ENCODE measurements around the gene CPE. TPM values are rescaled to one million over a fixed set of nuclear protein-coding genes. Genes with fewer than 3 reads are reported as not detected.

Gene CPE
- total and polyA plus RNA-seq, 10 of the 15 experiments (the other 5 are each of a cell fraction or from before 2014, with no cell fraction given), result 0.05 to 0.14 TPM; not detected in 8

DNA sequence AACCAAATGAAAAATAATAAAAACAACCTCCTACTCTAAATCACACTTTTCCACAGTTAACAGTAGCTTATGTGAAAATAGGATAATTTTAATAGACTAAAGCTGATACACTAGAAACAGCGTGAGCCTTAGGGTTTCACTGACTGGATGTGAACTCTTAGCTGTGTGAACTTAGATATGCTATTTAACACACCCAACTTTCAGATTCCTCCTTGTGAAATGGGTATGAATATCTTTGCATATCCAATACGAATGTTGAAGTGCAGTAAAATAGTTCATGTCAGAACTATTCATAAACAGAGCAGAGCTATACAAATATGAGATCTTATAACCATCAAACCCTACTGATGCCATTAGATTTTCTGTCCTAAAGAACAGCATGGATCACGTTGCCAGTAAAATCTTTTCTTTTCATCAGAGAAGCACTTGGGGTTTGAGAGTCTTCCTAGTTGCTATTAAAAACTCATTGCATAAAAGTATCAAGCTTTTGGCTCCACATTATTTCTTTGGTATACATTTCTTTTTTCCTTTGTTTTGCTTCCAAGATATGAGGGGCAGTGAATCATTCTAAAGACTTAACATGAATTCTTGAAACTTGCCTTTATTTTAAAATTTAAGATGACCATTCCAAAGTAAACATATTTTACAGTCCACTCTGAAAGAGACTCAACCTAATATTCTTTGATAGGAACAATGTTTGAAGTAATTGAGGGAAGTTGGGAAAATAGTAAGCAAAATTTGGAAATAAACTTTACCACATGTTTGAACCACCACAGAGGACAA, 102.4 kb downstream of the CPE start:
- H4K20me1 ChIP-seq (ENCODE audit: control insufficient read depth, insufficient read depth), result no peaks in the 10 kb centered on the region

More for the DNA sequence above, 102.4 kb downstream of the CPE start:
- Histone ChIP-seq H3K27me3 (replicated peaks in 1 of 2; ENCODE audit: control insufficient read depth in 2 of 2, insufficient read depth in 2 of 2, low read length in 1 of 2) (no peaks in the 10 kb centered on the region), H3K4me1 (ENCODE audit: control insufficient read depth, insufficient read depth, low read length) (no peaks in the 10 kb centered on the region), H3K9ac (ENCODE audit: control insufficient read depth, insufficient read depth, low read length) (no peak overlapping the region), H3K4me3 (no peak overlapping the region), H3K4me2 (ENCODE audit: control insufficient read depth, insufficient read depth) (no peak overlapping the region), H3K27ac (ENCODE audit: control insufficient read depth, insufficient read depth) (no peak overlapping the region), H2AFZ (ENCODE audit: control insufficient read depth, low read depth, low read length) (no peak overlapping the region), H3K9me3 (replicated peaks; ENCODE audit: control insufficient read depth, insufficient read depth, low read length) (no peaks in the 10 kb centered on the region), H3K79me2 (ENCODE audit: control insufficient read depth, insufficient read depth, low read length) (no peaks in the 10 kb centered on the region), H3K36me3 (ENCODE audit: control insufficient read depth in 2 of 2, insufficient read depth in 2 of 2, low read length in 1 of 2) (no peaks in the 10 kb centered on the region)
- no peak for FAIRE-seq
- POLR2A ChIA-PET, result interaction anchor here (0.6 kb wide), 1 partner anchor 1147 kb away, joined by 4 read pairs; no protein-coding TSS in a partner anchor
- intact Hi-C loops (cut with micrococcal nuclease; ENCODE audit: unreplicated experiment), result no loop called here
- SMC1A ChIA-PET (ENCODE audit: uncharacterized antibody, unreplicated experiment), result interaction anchor here (0.6 to 0.9 kb wide), 2 partner anchors 61 to 117 kb away, joined by 3 read pairs; no protein-coding TSS in a partner anchor
- RAD21 ChIA-PET (ENCODE audit: unreplicated experiment), result interaction anchor here (0.6 to 1.5 kb wide), 3 partner anchors 12 to 607 kb away, joined by 3 to 5 read pairs (median 3); no protein-coding TSS in a partner anchor
- CTCF ChIA-PET, result interaction anchor here (0.7 to 1.3 kb wide), 5 partner anchors 9 to 610 kb away, joined by 3 read pairs; no protein-coding TSS in a partner anchor
- TF ChIP-seq RCOR1 (conservative IDR thresholded peaks at IDR 0.05; ENCODE audit: low read depth, low read length) (no peak), MLLT1 (IDR thresholded peaks at IDR 0.05) (no peak), TAF1 (IDR thresholded peaks at IDR 0.05; ENCODE audit: borderline replicate concordance, low read depth, low read length) (no peak), CHD4 (IDR thresholded peaks at IDR 0.05) (no peak), SIX5 (IDR thresholded peaks at IDR 0.05; ENCODE audit: low read depth, low read length, severe bottlenecking) (no peak), KAT2A (conservative IDR thresholded peaks at IDR 0.05; ENCODE audit: control insufficient read depth, low read depth, low read length) (no peak), JUNB (IDR thresholded peaks at IDR 0.05) (no peak), RAD21 (IDR thresholded peaks at IDR 0.05; ENCODE audit: insufficient read depth, low read depth, low read length) (no peak), HDAC2 (IDR thresholded peaks at IDR 0.05) (no peak), SMC3 (IDR thresholded peaks at IDR 0.05; ENCODE audit: borderline replicate concordance, low read length) (no peak), MEF2A (IDR thresholded peaks at IDR 0.05; ENCODE audit: insufficient read depth, low read depth, low read length) (no peak)
- no peak for ATAC-seq
- 30% methylated on average over 3 of the region's 3 CpGs for WGBS (ENCODE audit: insufficient coverage, insufficient replicate concordance, low lambda C conversion rate, missing lambda C conversion rate)
- in situ Hi-C loops (cut with MboI), result no loop called here
- no peak for DNase-seq (ENCODE audit: low read depth, low spot score)
- no TSS peak for BruUV-seq (replicated peaks)

Measured in GM12878 (cell line).